HepG2 (cell line): ENCODE results near the gene KLHL36. TPM values are rescaled to one million over a fixed set of nuclear protein-coding genes. Genes with fewer than 3 reads are reported as not detected.

Source experiments
- ATAC-seq: fragments of 200-7000 bp; cut with Tn5 transposase; 3 replicates; pipeline ENCODE4 v1.9.1; 2020; ENCODE audit warnings: mild to moderate bottlenecking, moderate library complexity
- BruUV-seq: library from RNA; stranded (reverse); fragments of 400-500 nt; replicated peaks from 2 replicates; lab custom pipeline; 2021; lab: Mats Ljungman, UMichigan
- CTCF ChIA-PET: fragments of 300-600 bp; formaldehyde crosslinking; extraction: SDS; loops from one replicate; lab custom pipeline; 2021; ENCODE audit warnings: low total read pairs, inconsistent platforms, low intra/inter-chr PET ratio; lab: Yijun Ruan, JAX
- POLR2A ChIA-PET: fragments of 350-600 bp; sonication (Branson Sonifier 250); formaldehyde crosslinking; loops from one replicate; lab custom pipeline; 2020; ENCODE audit warnings: antibody characterized with exemption, inconsistent platforms; lab: Yijun Ruan, JAX
- DNase-seq: peaks from one replicate; pipeline ENCODE4 v3.0.0-alpha.2; 2015; ENCODE audit warnings: low spot score
- FAIRE-seq: peaks from 3 replicates; lab custom pipeline; 2011; peaks lifted over from hg19 to GRCh38; lab: Jason Lieb, UNC
- H2AFZ ChIP-seq: one replicate; pipeline ENCODE4 v1.6.1; 2011; ENCODE audit warnings: low read length, inconsistent platforms
- H3K27ac ChIP-seq: fragments of 300-600 bp; 3 replicates; pipeline ENCODE4 v1.8.0; 2011; ENCODE audit warnings: mixed run types, mild to moderate bottlenecking, mixed read lengths, low read length, inconsistent platforms; ENCODE audit not compliant: insufficient read depth; ENCODE audit errors: extremely low read length
- H3K27me3 ChIP-seq, 2 experiments: fragments of 200-600 bp in 1 of 2; 2 replicates in 1 of 2; 3 replicates in 1 of 2; pipeline versions ENCODE4 v1.6.0 to v1.8.0; 2011; ENCODE audit warnings: low read length in 2 of 2, mild to moderate bottlenecking in 2 of 2, moderate library complexity in 2 of 2, inconsistent platforms in 1 of 2; ENCODE audit not compliant: insufficient read depth in 2 of 2, control insufficient read depth in 1 of 2
- H3K36me3 ChIP-seq, 2 experiments: fragments of 200-600 bp in 1 of 2; replicated peaks in 1 of 2; 2 replicates in 1 of 2; 3 replicates in 1 of 2; pipeline versions ENCODE4 v1.5.1 to v1.8.0; 2011; ENCODE audit warnings: low read length in 2 of 2, inconsistent platforms in 1 of 2; ENCODE audit not compliant: insufficient read depth in 2 of 2, control insufficient read depth in 1 of 2
- H3K4me1 ChIP-seq: 2 replicates; pipeline ENCODE4 v1.5.1; 2012; ENCODE audit warnings: low read length, inconsistent platforms; ENCODE audit not compliant: insufficient read depth
- H3K4me2 ChIP-seq: 2 replicates; pipeline ENCODE4 v1.6.0; 2011; ENCODE audit warnings: low read depth, low read length, inconsistent platforms
- H3K4me3 ChIP-seq, 3 experiments: fragments of 200-600 bp in 1 of 3; sonication (generic), shearing (Covaris generic) in 1 of 3; replicated peaks in 1 of 3; 2 replicates each; pipeline ENCODE4 v1.5.1; 2011 to 2016; ENCODE audit warnings: low read length in 3 of 3, inconsistent platforms in 2 of 3, low read depth in 2 of 3, mild to moderate bottlenecking in 2 of 3, control low read depth in 1 of 3, mixed read lengths in 1 of 3; ENCODE audit not compliant: insufficient read depth in 1 of 3
- H3K79me2 ChIP-seq: one replicate; pipeline ENCODE4 v1.6.1; 2011; ENCODE audit warnings: low read length, inconsistent platforms; ENCODE audit not compliant: insufficient read depth
- H3K9ac ChIP-seq: 2 replicates; pipeline ENCODE4 v1.6.0; 2011; ENCODE audit warnings: mild to moderate bottlenecking, low read depth, low read length, inconsistent platforms; ENCODE audit not compliant: insufficient read depth
- H3K9me3 ChIP-seq: 2 replicates; pipeline ENCODE4 v1.5.1; 2012; ENCODE audit warnings: mild to moderate bottlenecking, low read length
- H4K20me1 ChIP-seq: 2 replicates; pipeline ENCODE4 v1.6.0; 2011; ENCODE audit warnings: inconsistent platforms, mild to moderate bottlenecking, low read length, moderate library complexity; ENCODE audit not compliant: insufficient read depth
- AGO1 ChIP-seq: fragments of 200-400 bp; formaldehyde crosslinking; IDR thresholded peaks from 2 replicates; pipeline ENCODE4 v1.6.1; 2017; ENCODE audit warnings: mild to moderate bottlenecking, low read depth, low read length, moderate library complexity; ENCODE audit not compliant: poor library complexity, severe bottlenecking
- EZH2 ChIP-seq: conservative IDR thresholded peaks from 2 replicates; pipeline ENCODE4 v1.6.1; 2012; ENCODE audit warnings: mild to moderate bottlenecking, low read depth, low read length, moderate library complexity
- HNRNPH1 ChIP-seq: fragments of 200-400 bp; formaldehyde crosslinking; optimal IDR thresholded peaks from 2 replicates; pipeline ENCODE3; 2017; ENCODE audit warnings: mild to moderate bottlenecking, low read depth, low read length
- NFE2L2 ChIP-seq: fragments of 150-350 bp; IDR thresholded peaks from 2 replicates; pipeline ENCODE4 v1.6.1; 2014; ENCODE audit warnings: low read length
- SRF ChIP-seq: IDR thresholded peaks from 2 replicates; pipeline ENCODE4 v1.6.1; 2011; ENCODE audit warnings: mild to moderate bottlenecking, low read depth, low read length, moderate library complexity
- ZNF124 ChIP-seq: sonication (generic); formaldehyde crosslinking; IDR thresholded peaks from 2 replicates; pipeline ENCODE4 v1.4.0; 2020; ENCODE audit warnings: missing genetic modification reagents
- ZNF20 ChIP-seq: sonication (generic); formaldehyde crosslinking; IDR thresholded peaks from 2 replicates; pipeline ENCODE4 v1.4.0; 2020; ENCODE audit warnings: mild to moderate bottlenecking, moderate library complexity, missing genetic modification reagents
- ZNF367 ChIP-seq: sonication (generic); formaldehyde crosslinking; IDR thresholded peaks from 2 replicates; pipeline ENCODE4 v1.4.0; 2020; ENCODE audit warnings: missing genetic modification reagents, borderline replicate concordance
- ZNF562 ChIP-seq: sonication (generic); formaldehyde crosslinking; IDR thresholded peaks from 2 replicates; pipeline ENCODE4 v1.8.0; 2022; ENCODE audit warnings: missing genetic modification reagents, borderline replicate concordance
- ZNF780A ChIP-seq: sonication (generic); formaldehyde crosslinking; IDR thresholded peaks from 2 replicates; pipeline ENCODE4 v1.8.0; 2022; ENCODE audit warnings: mild to moderate bottlenecking, missing genetic modification reagents, moderate library complexity
- ZNF850 ChIP-seq: sonication (generic); formaldehyde crosslinking; conservative IDR thresholded peaks from 2 replicates; pipeline ENCODE4 v1.9.0; 2021; ENCODE audit warnings: mild to moderate bottlenecking, missing genetic modification reagents
- WGBS: methylation state at CpG from one replicate; pipeline ENCODE4 v1.1.6; 2017; ENCODE audit warnings: low lambda C conversion rate; 5-methylcytosine and 5-hydroxymethylcytosine counted together
- in situ Hi-C: cut with HindIII; loops from 2 replicates; pipeline ENCODE4 v1.10.0; 2017; ENCODE audit warnings: low pct_unique_long_range_greater_than_20kb; ENCODE audit not compliant: extremely low pct_ligation_motif_present
- intact Hi-C: fragments of 100-400 bp; cut with micrococcal nuclease; formaldehyde crosslinking; loops from one replicate; pipeline ENCODE4 v1.10.0; 2022; ENCODE audit not compliant: unreplicated experiment
- polyA plus RNA-seq, 8 experiments: library from polyadenylated mRNA; depleted of rRNA in 3 of 8; stranded (reverse) in 7 of 8; unstranded in 1 of 8; fragments of >200 nt; fragmentation: Illumina TruSeq in 4 of 8; extraction: Trizol in 4 of 8; gene quantifications; 2 replicates each; pipeline versions ENCODE4 v1.2.1 to v1.2.3, GENCODE V29; 2011 to 2016; ENCODE audit warnings: low read depth in 4 of 8, missing spikeins in 1 of 8, mixed read lengths in 1 of 8; ENCODE audit not compliant: insufficient read depth in 1 of 8
- total RNA-seq, 5 experiments: library from RNA; depleted of rRNA; stranded (reverse); fragments of >200 nt; fragmentation: Illumina TruSeq; extraction: Trizol; gene quantifications; 2 replicates each; pipeline ENCODE4 v1.2.3, GENCODE V29; 2016; ENCODE audit warnings: low read depth in 1 of 5
- TF ChIP-seq, protein P1 (sequence below): sonication (generic); formaldehyde crosslinking; IDR thresholded peaks from 2 replicates; pipeline ENCODE4 v1.5.0; 2020; ENCODE audit warnings: missing genetic modification reagents
- TF ChIP-seq, protein P2 (sequence below): sonication (generic); formaldehyde crosslinking; IDR thresholded peaks from 2 replicates; pipeline ENCODE4 v1.4.0; 2020; ENCODE audit warnings: missing genetic modification reagents, borderline replicate concordance

KLHL36 gene
- total and polyA plus RNA-seq, 2 of the 13 experiments (the other 11 are each of a cell fraction or from before 2014, with no cell fraction given): 24.3 to 26.0 TPM

DNA sequence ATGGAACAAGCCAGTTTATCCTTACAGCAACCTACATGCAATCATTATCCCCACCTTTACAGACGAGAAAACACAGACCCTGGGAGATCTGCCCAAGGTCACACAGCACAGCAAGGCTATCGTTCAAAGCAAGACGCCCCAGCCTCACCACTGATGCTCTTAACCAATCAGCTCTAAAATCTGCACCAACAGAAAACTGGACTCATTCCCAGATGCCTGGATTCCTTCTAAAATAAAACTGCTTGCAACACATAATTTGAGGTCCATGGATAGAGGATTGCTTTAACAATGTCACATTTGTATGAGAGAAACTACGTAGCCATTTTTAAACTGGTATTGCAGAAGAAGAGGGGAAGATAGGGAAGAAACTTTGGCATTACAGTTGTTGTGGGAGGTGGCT is 37.3 kb upstream of the KLHL36 start:
- no peak overlapping the region for H3K4me3 ChIP-seq
- CTCF ChIA-PET: interaction anchor here (1.3 kb wide), 1 partner anchor 99 kb away, joined by 4 read pairs; no protein-coding TSS in a partner anchor
- H3K9ac ChIP-seq: no peak overlapping the region
- intact Hi-C loops: no loop called here
- peaks cover 3% of the 10 kb centered on the region for H3K4me1 ChIP-seq
- peaks cover 0 to 1% of the 10 kb centered on the region in 2 experiments; a peak in 2 of 5 replicates for H3K36me3 ChIP-seq
- POLR2A ChIA-PET: no interaction called here
- no peaks in the 10 kb centered on the region for H3K9me3 ChIP-seq
- H3K4me2 ChIP-seq: no peak overlapping the region
- H3K27me3 ChIP-seq: no peaks in the 10 kb centered on the region
- WGBS: 88% methylated on average over 4 of the region's 4 CpGs
- ATAC-seq: no peak
- FAIRE-seq: no peak
- H3K79me2 ChIP-seq: no peaks in the 10 kb centered on the region
- no peaks in the 10 kb centered on the region; the same call in 1 of the 2 replicates for H4K20me1 ChIP-seq
- TF ChIP-seq ZNF367 (CRISPR knock-in tag) (no peak), ZNF780A (CRISPR knock-in tag) (no peak), ZNF562 (CRISPR knock-in tag) (no peak), ZNF850 (CRISPR knock-in tag) (no peak), NFE2L2 (no peak), HNRNPH1 (no peak), SRF (no peak), AGO1 (no peak), EZH2 (no peak), ZNF124 (no peak), ZNF20 (CRISPR knock-in tag) (no peak)
- TF ChIP-seq, protein P1, sequence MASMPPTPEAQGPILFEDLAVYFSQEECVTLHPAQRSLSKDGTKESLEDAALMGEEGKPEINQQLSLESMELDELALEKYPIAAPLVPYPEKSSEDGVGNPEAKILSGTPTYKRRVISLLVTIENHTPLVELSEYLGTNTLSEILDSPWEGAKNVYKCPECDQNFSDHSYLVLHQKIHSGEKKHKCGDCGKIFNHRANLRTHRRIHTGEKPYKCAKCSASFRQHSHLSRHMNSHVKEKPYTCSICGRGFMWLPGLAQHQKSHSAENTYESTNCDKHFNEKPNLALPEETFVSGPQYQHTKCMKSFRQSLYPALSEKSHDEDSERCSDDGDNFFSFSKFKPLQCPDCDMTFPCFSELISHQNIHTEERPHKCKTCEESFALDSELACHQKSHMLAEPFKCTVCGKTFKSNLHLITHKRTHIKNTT (CRISPR knock-in tag): no peak
- TF ChIP-seq, protein P2, sequence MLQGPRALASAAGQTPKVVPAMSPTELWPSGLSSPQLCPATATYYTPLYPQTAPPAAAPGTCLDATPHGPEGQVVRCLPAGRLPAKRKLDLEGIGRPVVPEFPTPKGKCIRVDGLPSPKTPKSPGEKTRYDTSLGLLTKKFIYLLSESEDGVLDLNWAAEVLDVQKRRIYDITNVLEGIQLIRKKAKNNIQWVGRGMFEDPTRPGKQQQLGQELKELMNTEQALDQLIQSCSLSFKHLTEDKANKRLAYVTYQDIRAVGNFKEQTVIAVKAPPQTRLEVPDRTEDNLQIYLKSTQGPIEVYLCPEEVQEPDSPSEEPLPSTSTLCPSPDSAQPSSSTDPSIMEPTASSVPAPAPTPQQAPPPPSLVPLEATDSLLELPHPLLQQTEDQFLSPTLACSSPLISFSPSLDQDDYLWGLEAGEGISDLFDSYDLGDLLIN: no peak
- no peak overlapping the region for H2AFZ ChIP-seq
- in situ Hi-C loops: no loop called here
- BruUV-seq: no TSS peak
- H3K27ac ChIP-seq: no peak overlapping the region
- no peak for DNase-seq
